GM21529 (cell line): Measurements from ENCODE around the gene LETM1.

Experiments used
- ATAC-seq: cut with Tn5 transposase; IDR thresholded peaks from one replicate; pipeline ENCODE4 v1.9.1; 2021; ENCODE audit not compliant: unreplicated experiment

LETM1 gene

GRCh38 chr4:1808851-1809753 is 46.9 kb downstream of the LETM1 start:
- no peak for ATAC-seq

- ATAC-seq, result no peak
These were observed 47.6 kb downstream of the LETM1 start for GRCh38 chr4:1808396-1808795.

GRCh38 chr4:1807332-1807777 is 48.6 kb downstream of the LETM1 start:
- ATAC-seq, result no peak

- ATAC-seq, result no peak
These were observed 49.2 kb downstream of the LETM1 start for GRCh38 chr4:1806596-1807331.

GRCh38 chr4:1806223-1806564 is 49.8 kb downstream of the LETM1 start:
- no peak for ATAC-seq

GRCh38 chr4:1805493-1806222 is 50.3 kb downstream of the LETM1 start:
- no peak for ATAC-seq

- no peak for ATAC-seq
These were observed 51.1 kb downstream of the LETM1 start for GRCh38 chr4:1804638-1805492.

- no peak for ATAC-seq
These were observed 52.2 kb downstream of the LETM1 start for GRCh38 chr4:1803523-1804423.

GRCh38 chr4:1802720-1803522 is 53.0 kb downstream of the LETM1 start:
- ATAC-seq, result no peak

GRCh38 chr4:1802151-1802715 is 53.7 kb downstream of the LETM1 start:
- no peak for ATAC-seq

GRCh38 chr4:1801286-1801958 is 54.5 kb downstream of the LETM1 start:
- ATAC-seq, result no peak

- ATAC-seq, result no peak
These were observed 55.2 kb downstream of the LETM1 start for GRCh38 chr4:1800805-1801204.

GRCh38 chr4:1799387-1800375 is 56.3 kb downstream of the LETM1 start:
- no peak for ATAC-seq

GRCh38 chr4:1798580-1799386 is 57.2 kb downstream of the LETM1 start:
- no peak for ATAC-seq

- ATAC-seq, result no peak
These were observed 57.9 kb downstream of the LETM1 start for GRCh38 chr4:1797861-1798579.
